ENCODE measurements around the gene TRMT44.
A peak's percentile ranks its signal among the peaks of the same experiment; 100 is the strongest.
"Not testable (repeated sequence)": the region's sequence is repeated elsewhere in the genome, so short reads cannot be mapped to it uniquely, and the experiment has no call there.

Gene TRMT44

GRCh38 chr4:8494983-8495548 lies 54.5 kb downstream of the TRMT44 start:
- no peak for DNase-seq (ENCODE audit: low spot score)

GRCh38 chr4:8495803-8496202 lies 55.2 kb downstream of the TRMT44 start:
- peak; percentile 14 for DNase-seq (ENCODE audit: low spot score)

GRCh38 chr4:8497762-8498161 lies 57.2 kb downstream of the TRMT44 start:
- no peak for DNase-seq (ENCODE audit: low spot score)

- DNase-seq (ENCODE audit: low spot score), result no peak
Observed at GRCh38 chr4:8500966-8501365, 60.4 kb downstream of the TRMT44 start.

- DNase-seq (ENCODE audit: low spot score), result no peak
Observed at GRCh38 chr4:8501781-8502180, 61.2 kb downstream of the TRMT44 start.

- no peak for DNase-seq (ENCODE audit: low spot score)
Observed at GRCh38 chr4:8502371-8502770, 61.8 kb downstream of the TRMT44 start.

GRCh38 chr4:8502836-8503585 lies 62.4 kb downstream of the TRMT44 start:
- no peak for DNase-seq (ENCODE audit: low spot score)

GRCh38 chr4:8503801-8504200 lies 63.2 kb downstream of the TRMT44 start:
- DNase-seq (ENCODE audit: low spot score), result no peak

- DNase-seq (ENCODE audit: low spot score), result no peak
Observed at GRCh38 chr4:8504279-8505007, 63.9 kb downstream of the TRMT44 start.

- DNase-seq (ENCODE audit: low spot score), result no peak
Observed at GRCh38 chr4:8505229-8505628, 64.7 kb downstream of the TRMT44 start.

GRCh38 chr4:8506006-8506372 lies 65.4 kb downstream of the TRMT44 start:
- DNase-seq (ENCODE audit: low spot score), result no peak

- DNase-seq (ENCODE audit: low spot score), result no peak
Observed at GRCh38 chr4:8506373-8507195, 66.0 kb downstream of the TRMT44 start.

GRCh38 chr4:8507196-8507570 lies 66.6 kb downstream of the TRMT44 start:
- no peak for DNase-seq (ENCODE audit: low spot score)

- DNase-seq (ENCODE audit: low spot score), result no peak
Observed at GRCh38 chr4:8507624-8508023, 67.0 kb downstream of the TRMT44 start.

GRCh38 chr4:8508266-8508665 lies 67.7 kb downstream of the TRMT44 start:
- no peak for DNase-seq (ENCODE audit: low spot score)

GRCh38 chr4:8508740-8509139 lies 68.2 kb downstream of the TRMT44 start:
- DNase-seq (ENCODE audit: low spot score), result no peak

GRCh38 chr4:8509311-8509950 lies 68.9 kb downstream of the TRMT44 start:
- no peak for DNase-seq (ENCODE audit: low spot score)

GRCh38 chr4:8510191-8510590 lies 69.6 kb downstream of the TRMT44 start:
- no peak for DNase-seq (ENCODE audit: low spot score)

- no peak for DNase-seq (ENCODE audit: low spot score)
Observed at GRCh38 chr4:8510611-8511285, 70.2 kb downstream of the TRMT44 start.

- DNase-seq (ENCODE audit: low spot score), result no peak
Observed at GRCh38 chr4:8512510-8512909, 71.9 kb downstream of the TRMT44 start.

GRCh38 chr4:8513080-8513479 lies 72.5 kb downstream of the TRMT44 start:
- not testable (repeated sequence) for DNase-seq (ENCODE audit: low spot score)

Measured in RKO (cell line).